ENCODE data around the gene RFNG.

Gene RFNG

DNA sequence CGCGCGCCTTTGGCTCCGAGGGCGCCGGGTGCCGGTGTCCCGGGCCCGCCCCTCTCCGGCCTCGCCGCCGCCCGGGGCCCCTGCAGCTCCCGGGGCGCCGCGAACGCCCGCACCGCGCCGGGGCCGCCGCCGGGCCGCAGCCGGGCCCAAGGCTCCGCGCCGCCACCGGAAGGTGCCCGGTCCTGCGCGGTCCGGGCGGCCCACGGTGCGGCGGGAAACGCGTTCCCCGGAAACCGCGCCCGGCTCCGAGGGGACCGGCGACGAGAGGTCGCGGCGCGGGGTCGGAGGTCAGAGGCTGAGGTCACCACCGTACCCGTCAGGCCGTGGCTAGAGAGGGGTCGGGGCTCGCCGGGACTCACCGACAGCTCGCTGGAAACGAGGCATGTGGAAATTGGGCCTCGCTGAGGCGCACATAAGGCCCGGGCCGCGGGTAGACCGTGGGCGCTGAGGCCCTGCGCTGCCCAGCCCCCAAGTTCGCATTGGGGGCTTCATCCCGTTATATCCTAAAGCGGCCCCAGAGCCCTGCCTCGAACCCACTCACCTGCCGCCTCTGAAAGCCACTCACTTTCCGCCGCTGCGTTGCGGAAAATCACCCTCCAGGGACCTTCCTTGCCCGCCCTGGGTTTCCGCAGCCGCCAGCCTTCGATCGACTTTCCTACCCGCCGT, 14.2 kb upstream of the RFNG start, which contains the start of gene DUS1L:
Gene DUS1L (minus strand): TSS at position 167 of the 666 bp plus-strand sequence. CDS start 745 bp downstream, outside the sequence.
- H3K4me3 ChIP-seq (ENCODE audit: low read depth, low read length): peak within 1 kb of the TSS; percentile 67
- TF ChIP-seq, protein P1, sequence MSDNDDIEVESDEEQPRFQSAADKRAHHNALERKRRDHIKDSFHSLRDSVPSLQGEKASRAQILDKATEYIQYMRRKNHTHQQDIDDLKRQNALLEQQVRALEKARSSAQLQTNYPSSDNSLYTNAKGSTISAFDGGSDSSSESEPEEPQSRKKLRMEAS (IDR thresholded peaks at IDR 0.05; ENCODE audit: low read depth, low read length): peak; percentile 32; the same call in 1 of the 2 replicates
- TF ChIP-seq, protein P2, sequence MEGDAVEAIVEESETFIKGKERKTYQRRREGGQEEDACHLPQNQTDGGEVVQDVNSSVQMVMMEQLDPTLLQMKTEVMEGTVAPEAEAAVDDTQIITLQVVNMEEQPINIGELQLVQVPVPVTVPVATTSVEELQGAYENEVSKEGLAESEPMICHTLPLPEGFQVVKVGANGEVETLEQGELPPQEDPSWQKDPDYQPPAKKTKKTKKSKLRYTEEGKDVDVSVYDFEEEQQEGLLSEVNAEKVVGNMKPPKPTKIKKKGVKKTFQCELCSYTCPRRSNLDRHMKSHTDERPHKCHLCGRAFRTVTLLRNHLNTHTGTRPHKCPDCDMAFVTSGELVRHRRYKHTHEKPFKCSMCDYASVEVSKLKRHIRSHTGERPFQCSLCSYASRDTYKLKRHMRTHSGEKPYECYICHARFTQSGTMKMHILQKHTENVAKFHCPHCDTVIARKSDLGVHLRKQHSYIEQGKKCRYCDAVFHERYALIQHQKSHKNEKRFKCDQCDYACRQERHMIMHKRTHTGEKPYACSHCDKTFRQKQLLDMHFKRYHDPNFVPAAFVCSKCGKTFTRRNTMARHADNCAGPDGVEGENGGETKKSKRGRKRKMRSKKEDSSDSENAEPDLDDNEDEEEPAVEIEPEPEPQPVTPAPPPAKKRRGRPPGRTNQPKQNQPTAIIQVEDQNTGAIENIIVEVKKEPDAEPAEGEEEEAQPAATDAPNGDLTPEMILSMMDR (IDR thresholded peaks at IDR 0.05; ENCODE audit: low read depth, low read length): no peak
- peak; percentile 56; the same call in 1 of the 2 replicates for TF ChIP-seq MYC (IDR thresholded peaks at IDR 0.05; ENCODE audit: low read depth, low read length)
- TF ChIP-seq POLR2A (IDR thresholded peaks at IDR 0.05; ENCODE audit: extremely low read depth, insufficient read length): peak; percentile 40
- peak; percentile 73 for DNase-seq (ENCODE audit: low read depth)

DNA sequence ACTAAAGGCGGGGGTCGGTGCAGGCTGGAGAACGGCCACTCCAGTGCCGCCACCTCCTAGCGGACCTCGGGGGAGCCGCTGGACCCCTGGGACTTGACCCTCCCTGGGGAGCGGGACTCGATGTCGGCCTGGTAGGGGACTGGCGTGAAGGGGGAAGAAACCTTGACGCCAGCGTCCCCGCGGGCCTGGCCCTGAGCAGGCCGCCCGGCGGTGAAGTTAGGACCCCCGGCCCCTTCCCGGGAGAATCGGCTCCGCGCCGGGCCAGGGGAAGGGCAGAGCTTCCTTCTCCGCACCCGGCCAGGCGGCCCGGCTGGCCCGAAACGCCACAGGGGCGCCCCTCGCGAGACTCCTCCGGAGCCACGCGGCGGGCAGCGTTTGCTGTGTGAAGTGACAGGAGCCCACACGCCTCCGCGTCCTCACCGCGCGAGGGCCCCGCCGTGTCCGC, 13.6 kb upstream of the RFNG start:
- H3K4me3 ChIP-seq (ENCODE audit: low read depth, low read length): peak overlapping the region; percentile 67
- no peak for DNase-seq (ENCODE audit: low read depth)
- TF ChIP-seq POLR2A (IDR thresholded peaks at IDR 0.05; ENCODE audit: extremely low read depth, insufficient read length) (no peak), MYC (IDR thresholded peaks at IDR 0.05; ENCODE audit: low read depth, low read length) (no peak)
- TF ChIP-seq, protein P1 (IDR thresholded peaks at IDR 0.05; ENCODE audit: low read depth, low read length): no peak
- TF ChIP-seq, protein P2 (IDR thresholded peaks at IDR 0.05; ENCODE audit: low read depth, low read length): no peak

DNA sequence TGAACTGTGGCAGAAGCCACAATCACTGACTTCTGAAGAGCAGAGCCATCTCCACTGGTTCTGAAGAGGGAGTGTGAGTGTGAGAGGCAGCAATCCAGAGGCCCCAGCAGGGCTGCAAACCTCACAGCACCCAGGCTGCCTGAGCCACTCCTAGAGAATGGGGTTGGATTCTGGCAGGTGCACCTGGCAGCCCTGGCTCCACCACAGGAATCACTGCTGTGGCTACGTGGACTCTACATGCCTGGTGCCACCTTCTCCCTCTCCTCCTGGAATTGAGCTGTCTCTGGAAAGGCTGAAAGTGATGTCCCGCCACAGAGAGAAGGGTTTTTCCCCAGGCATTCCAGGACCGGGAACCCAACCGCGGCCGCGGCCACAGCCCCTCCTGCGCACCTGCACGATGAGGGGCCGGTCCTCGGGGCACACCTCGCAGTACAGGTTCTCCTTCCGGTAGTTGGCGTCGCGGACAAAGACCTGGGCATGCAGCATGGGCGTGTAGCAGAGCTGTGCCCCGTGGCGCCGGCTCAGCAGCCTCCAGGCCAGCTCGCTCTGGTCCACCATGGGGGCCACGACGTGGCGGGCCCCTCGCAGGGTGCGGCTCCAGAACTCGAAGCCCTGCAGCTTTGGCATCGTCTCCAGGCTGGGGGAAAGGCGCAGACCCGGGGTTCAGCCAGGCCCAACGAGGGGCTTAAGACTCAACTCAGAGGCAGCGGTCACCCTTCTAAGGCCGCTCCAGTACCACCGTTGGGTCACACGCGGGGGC, 13.0 kb upstream of the RFNG start:
- DNase-seq (ENCODE audit: low read depth): no peak
- H3K4me3 ChIP-seq (ENCODE audit: low read depth, low read length): peak overlapping the region; percentile 67
- no peak for TF ChIP-seq POLR2A (IDR thresholded peaks at IDR 0.05; ENCODE audit: extremely low read depth, insufficient read length)
- TF ChIP-seq, protein P1 (IDR thresholded peaks at IDR 0.05; ENCODE audit: low read depth, low read length): no peak
- TF ChIP-seq MYC (IDR thresholded peaks at IDR 0.05; ENCODE audit: low read depth, low read length): no peak
- TF ChIP-seq, protein P2 (IDR thresholded peaks at IDR 0.05; ENCODE audit: low read depth, low read length): no peak

DNA sequence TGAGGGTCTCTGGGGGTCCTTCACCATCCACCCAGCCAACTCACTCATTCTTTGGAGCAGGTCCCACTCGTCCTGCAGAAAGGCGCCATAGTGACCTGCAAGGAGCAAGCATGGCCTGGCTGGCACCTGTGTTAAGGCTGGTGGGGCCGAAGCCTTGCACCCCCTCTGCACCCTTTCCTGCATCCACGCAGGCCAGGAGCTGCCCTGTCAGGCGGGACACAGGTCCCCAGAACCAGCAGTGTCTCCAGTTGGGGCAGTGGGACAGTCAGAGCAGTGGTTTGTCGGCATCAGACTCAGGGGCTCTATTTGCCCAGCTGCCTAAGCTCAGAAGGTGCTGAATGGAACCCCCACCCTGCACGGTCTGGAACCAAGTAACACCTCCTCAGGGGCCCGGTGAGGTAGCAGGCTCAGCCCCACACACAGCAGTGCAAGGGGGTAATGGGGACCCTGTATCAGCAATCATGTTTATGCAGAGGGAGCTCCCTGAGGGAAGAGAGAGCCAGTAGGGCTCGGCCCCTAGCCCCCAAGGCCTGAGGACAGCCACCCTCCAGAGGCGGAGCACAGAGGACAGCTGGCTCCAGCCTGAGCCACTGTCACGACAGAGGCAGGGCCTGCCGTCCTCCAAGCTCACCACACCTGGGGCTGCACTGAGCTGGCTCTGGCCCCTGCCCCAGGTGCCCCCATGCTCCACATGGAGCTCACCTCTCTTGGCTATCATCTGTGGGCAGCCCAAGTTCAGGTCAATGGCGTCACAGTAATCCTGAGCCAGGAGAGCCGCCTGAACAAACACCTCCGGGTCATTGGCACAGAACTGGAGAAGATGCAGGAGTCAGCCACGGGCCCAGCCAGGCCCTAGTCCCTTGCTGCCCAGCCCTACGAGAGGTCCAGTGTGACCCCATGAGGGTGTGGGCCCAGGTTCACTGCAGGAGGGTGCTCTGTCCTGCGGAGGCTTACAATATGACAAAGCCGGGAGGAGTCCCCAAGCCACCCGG, 12.1 kb upstream of the RFNG start:
- DNase-seq (ENCODE audit: low read depth): no peak

More for the DNA sequence above, 12.1 kb upstream of the RFNG start:
- peak overlapping the region; percentile 67 for H3K4me3 ChIP-seq (ENCODE audit: low read depth, low read length)
- TF ChIP-seq, protein P2 (IDR thresholded peaks at IDR 0.05; ENCODE audit: low read depth, low read length): no peak
- TF ChIP-seq MYC (IDR thresholded peaks at IDR 0.05; ENCODE audit: low read depth, low read length): no peak
- no peak for TF ChIP-seq POLR2A (IDR thresholded peaks at IDR 0.05; ENCODE audit: extremely low read depth, insufficient read length)
- TF ChIP-seq, protein P1 (IDR thresholded peaks at IDR 0.05; ENCODE audit: low read depth, low read length): no peak

Data from NB4 (cell line).